Esophagus (tissue), 2 donors: ENCODE results near the gene PDCD1. TPM values are rescaled to one million over a fixed set of nuclear protein-coding genes. Genes with fewer than 3 reads are reported as not detected.
"Not testable (repeated sequence)": the region's sequence is repeated elsewhere in the genome, so short reads cannot be mapped to it uniquely, and the experiment has no call there.

Source experiments
- H3K27ac ChIP-seq, 2 donors: one replicate each; pipeline ENCODE4 v1.5.1; 2013; ENCODE audit warnings: low read depth in 2 of 2, mild to moderate bottlenecking in 2 of 2, inconsistent platforms in 1 of 2, low read length in 1 of 2, moderate library complexity in 1 of 2
- H3K27me3 ChIP-seq, 2 donors: one replicate each; pipeline ENCODE4 v1.6.1; 2013; ENCODE audit warnings: low read length in 2 of 2, control low read depth in 1 of 2, mild to moderate bottlenecking in 1 of 2; ENCODE audit not compliant: insufficient read depth in 2 of 2, control insufficient read depth in 1 of 2
- H3K36me3 ChIP-seq, 2 donors: one replicate each; pipeline ENCODE4 v1.6.1; 2013; ENCODE audit warnings: low read length in 1 of 2; ENCODE audit not compliant: control insufficient read depth in 2 of 2, insufficient read depth in 2 of 2
- H3K4me1 ChIP-seq, 2 donors: one replicate each; pipeline ENCODE4 v1.6.1; 2013; ENCODE audit warnings: low read length in 1 of 2; ENCODE audit not compliant: control insufficient read depth in 2 of 2, insufficient read depth in 2 of 2
- H3K4me3 ChIP-seq, 2 donors: one replicate each; pipeline ENCODE4 v1.5.1; 2013; ENCODE audit warnings: low read length in 2 of 2, mild to moderate bottlenecking in 2 of 2, low read depth in 1 of 2, moderate library complexity in 1 of 2
- H3K9me3 ChIP-seq, 2 donors: one replicate each; pipeline ENCODE4 v1.6.1; 2013; ENCODE audit warnings: mild to moderate bottlenecking in 2 of 2, low read depth in 1 of 2, low read length in 1 of 2, moderate library complexity in 1 of 2; ENCODE audit not compliant: control insufficient read depth in 2 of 2, insufficient read depth in 1 of 2
- WGBS, 2 donors: extraction: QIAGEN DNeasy Blood & Tissue Kit; methylation state at CpG; one replicate each; pipeline ENCODE4 v1.1.7; 2013; 5-methylcytosine and 5-hydroxymethylcytosine counted together
- polyA plus RNA-seq, 2 donors: library from polyadenylated mRNA; stranded (reverse); fragments of 200-250 nt; gene quantifications; one replicate each; pipeline ENCODE4 v1.2.3, GENCODE V29; 2013
- donor health status: healthy with polysubstance abuse.
- donor health status: Bipolar disorder and iron deficiency.

The PDCD1 gene
- polyA plus RNA-seq, 2 donors: 0.54 to 0.73 TPM

DNA sequence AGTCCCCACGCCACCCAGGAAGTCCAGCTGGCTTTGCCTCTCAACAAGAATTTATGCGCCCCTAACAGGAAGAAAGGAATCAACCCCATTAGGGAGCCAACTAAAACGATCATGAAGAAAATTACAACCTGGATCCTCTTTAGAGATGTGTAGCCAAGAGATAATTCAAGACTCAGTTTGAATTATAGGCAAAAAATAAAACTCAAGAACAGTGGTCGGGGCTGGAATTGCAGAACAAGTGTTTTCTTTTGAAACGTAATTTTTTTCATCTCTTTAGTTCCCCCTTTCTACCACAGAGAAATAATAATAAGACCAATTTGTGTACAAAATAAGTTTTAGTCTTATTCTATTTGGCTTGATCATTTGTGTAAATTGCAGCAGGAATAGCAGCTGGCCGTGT is 22.4 kb downstream of the PDCD1 start:
- Histone ChIP-seq H3K36me3 (no peaks in the 10 kb centered on the region), H3K4me1 (no peaks in the 10 kb centered on the region), H3K27ac (no peak overlapping the region), H3K9me3 (no peaks in the 10 kb centered on the region), H3K4me3 (no peak overlapping the region), H3K27me3 (no peaks in the 10 kb centered on the region)
- 62 to 65% methylated on average over 6 of the region's 6 CpGs for WGBS, 2 donors

DNA sequence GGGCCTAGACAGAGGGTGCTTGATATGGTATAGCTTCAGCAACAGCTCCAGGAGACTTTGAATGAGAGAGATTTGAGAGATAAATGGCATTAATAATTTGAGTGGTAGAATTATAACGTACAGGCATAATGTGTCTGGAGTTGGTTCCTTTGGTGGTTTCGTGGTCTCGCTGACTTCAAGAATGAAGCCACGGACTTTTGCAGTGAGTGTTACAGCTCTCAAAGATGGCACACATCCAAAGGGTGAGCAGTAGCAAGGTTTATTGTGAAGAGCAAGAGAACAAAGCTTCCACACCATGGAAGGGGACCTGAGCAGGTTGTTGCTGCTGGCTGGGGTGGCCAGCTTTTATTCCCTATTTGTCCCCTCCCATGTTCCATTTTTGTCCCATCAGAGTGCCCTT is 23.1 kb downstream of the PDCD1 start:
- H3K27ac ChIP-seq: no peak overlapping the region
- H3K27me3 ChIP-seq: no peaks in the 10 kb centered on the region
- 65 to 75% methylated on average over 4 of the region's 4 CpGs for WGBS, 2 donors
- no peaks in the 10 kb centered on the region for H3K9me3 ChIP-seq
- H3K4me3 ChIP-seq: no peak overlapping the region
- H3K36me3 ChIP-seq: no peaks in the 10 kb centered on the region
- H3K4me1 ChIP-seq: no peaks in the 10 kb centered on the region

DNA sequence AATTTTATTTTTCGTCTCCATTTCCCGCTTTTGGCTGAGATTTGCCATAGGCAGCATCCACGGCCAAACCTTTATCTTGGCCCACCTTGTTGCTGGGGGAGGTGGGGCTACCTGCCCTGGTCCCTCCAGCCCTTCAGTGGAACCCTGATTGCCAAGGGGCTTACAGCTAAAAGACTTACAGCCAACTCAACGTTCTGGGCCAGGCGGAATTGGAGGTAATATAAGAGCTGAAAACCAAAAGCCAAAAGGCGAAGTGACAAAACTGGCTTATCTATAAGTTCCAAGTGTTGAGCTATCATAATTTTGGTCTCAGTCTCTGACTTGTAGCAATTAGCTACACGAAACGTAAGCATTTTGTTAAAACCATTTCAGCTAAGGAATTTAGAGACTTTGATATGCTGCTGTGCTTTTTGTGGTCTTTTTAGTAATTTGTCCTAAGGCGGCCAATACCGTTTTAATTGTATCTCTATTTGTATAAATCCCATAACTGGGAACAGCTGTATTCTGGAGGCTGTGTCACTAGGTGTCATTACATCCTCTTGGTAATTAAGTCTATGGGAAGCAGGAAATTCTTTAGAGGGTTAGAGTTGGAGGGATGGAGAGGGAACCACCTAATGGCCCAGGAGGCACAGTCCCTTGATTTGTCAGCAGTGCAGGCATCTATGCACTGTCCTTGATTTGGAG is 24.0 kb downstream of the PDCD1 start:
- Histone ChIP-seq H3K4me1 (no peaks in the 10 kb centered on the region), H3K36me3 (no peaks in the 10 kb centered on the region), H3K27me3 (no peaks in the 10 kb centered on the region), H3K4me3 (no peak overlapping the region), H3K9me3 (no peaks in the 10 kb centered on the region), H3K27ac (no peak overlapping the region)
- 87 to 90% methylated on average over 10 of the region's 10 CpGs for WGBS, 2 donors

DNA sequence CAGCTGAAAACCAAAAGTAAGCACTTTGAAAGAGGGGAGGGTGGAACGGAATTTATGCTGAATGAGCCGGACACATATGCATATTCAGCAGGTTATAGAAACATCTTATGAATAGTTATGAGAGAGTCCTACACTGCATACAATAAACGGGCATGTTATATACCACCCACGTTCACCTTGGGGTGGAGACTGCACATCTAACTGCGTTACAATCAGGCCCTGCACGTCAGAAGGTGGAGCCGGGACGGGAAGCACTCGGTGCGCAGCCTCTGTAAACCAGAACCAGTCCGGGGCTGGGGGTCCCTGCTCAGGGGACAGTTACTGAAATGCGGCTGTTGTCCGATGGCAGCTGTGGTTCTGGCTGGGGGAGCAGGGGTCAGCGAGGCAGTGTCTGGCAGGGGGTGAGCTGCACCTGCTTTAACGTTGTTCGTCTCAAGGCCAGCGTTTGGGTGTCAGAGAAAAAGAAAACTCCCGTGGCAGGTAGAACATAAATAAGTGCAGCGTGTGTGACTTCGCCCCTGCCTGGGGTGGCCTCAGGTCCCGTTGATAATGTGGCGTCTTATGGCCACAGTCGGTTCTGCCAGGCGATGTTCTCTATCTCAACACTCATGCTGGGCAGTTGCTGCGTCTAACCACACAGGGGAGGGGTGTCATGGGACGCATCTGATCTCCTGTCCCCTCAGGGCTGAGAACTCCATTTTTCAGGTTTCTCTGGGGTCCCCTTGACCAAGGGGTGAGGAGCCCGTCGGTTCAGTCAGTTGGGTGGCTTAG is 24.8 kb downstream of the PDCD1 start:
- 81 to 82% methylated on average over 28 of the region's 28 CpGs for WGBS, 2 donors
- H3K27ac ChIP-seq, H3K4me3 ChIP-seq, H3K36me3 ChIP-seq, H3K27me3 ChIP-seq, H3K4me1 ChIP-seq, H3K9me3 ChIP-seq: not testable (repeated sequence)

DNA sequence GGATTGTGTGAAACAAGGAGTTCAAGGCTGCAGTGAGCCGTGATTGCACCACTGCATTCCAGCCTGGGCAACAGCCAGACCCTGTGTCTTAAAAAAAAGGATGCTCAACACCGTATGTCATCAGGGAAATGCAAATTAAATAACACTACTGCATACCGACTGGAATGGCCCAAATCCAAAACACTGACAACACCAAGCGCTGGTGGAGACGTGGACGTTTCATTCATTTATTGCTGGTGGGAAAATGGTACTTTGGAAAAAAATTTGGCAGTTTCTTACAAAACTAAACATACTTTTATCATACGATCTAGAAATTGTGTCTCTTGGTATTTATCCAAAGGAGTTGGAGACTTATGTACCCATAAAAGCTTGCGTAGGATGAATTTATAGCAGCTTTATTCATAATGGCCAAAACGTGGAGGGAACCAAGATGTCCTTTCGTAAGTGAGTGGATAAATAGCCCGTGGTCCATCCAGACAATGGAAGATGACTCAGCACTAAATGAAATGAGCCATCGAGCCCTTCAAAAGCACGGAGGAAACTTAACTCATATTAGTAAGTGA is 25.5 kb downstream of the PDCD1 start:
- H3K4me3 ChIP-seq: no peak overlapping the region
- no peaks in the 10 kb centered on the region for H3K4me1 ChIP-seq
- no peaks in the 10 kb centered on the region for H3K9me3 ChIP-seq
- no peaks in the 10 kb centered on the region for H3K36me3 ChIP-seq
- no peaks in the 10 kb centered on the region for H3K27me3 ChIP-seq
- 40 to 55% methylated on average over 13 of the region's 13 CpGs for WGBS, 2 donors
- no peak overlapping the region for H3K27ac ChIP-seq

DNA sequence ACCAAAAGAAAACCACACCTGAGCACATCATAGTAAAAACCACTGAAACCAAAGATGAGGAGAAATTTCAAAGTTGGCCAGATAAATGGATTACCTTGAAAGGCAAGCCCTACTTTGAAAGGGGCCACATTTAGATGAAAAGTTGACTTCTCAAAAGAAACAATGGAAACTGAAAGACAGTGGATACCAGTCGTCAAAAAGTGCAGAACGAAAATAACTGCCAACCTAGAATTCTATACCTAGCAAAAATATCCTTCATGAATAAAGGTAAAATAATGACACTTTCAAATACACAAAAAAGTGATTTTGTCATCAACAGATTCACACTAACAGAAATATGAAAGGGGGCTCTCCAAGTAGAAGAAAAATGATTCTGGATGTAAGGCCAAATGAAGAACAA is 31.3 kb downstream of the PDCD1 start:
- no peaks in the 10 kb centered on the region for H3K4me1 ChIP-seq
- H3K27me3 ChIP-seq: no peaks in the 10 kb centered on the region
- WGBS, 2 donors: 76 to 83% methylated on average over 2 of the region's 2 CpGs
- H3K36me3 ChIP-seq: no peaks in the 10 kb centered on the region
- H3K4me3 ChIP-seq: no peak overlapping the region
- H3K9me3 ChIP-seq: peaks cover 0 to 5% of the 10 kb centered on the region in 2 donors
- no peak overlapping the region for H3K27ac ChIP-seq

DNA sequence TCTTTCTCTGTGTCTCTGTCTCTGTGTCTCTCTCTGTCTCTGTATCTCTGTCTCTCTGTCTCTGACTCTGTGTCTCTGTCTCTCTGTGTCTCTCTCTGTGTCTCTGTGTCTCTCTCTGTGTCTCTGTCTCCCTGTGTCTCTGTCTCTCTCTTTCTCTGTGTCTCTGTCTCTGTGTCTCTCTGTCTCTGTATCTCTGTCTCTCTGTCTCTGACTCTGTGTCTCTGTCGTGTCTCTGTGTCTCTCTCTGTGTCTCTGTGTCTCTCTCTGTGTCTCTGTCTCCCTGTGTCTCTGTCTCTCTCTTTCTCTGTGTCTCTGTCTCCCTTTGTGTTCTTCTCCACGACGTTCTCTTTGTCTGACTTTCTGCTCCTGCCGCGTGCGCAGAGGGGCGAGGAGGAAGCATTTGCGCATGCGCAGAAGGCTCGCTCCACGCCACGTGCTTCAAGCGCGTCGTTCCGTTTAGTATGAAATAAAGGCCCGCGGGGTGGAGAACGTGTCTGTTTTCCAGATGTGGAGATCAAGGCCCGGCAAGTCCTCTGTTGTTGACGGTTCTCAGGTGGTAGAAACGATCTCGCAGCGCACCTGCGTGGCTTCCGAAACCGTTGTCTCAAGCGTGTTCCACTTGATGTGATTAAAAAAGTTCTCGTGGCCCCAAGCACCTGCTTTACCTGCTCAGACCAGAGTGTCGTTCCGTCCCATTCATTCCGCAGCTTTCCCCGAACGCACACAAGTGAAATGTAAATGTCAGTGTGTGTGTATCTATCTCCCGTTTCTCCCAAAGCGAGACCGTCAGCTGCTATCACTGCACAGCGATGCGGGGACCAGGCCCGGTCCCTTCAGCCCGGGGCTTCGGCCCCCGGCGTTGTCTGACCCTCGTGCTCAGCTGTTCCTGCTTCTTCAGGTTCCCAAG is 34.9 kb downstream of the PDCD1 start:
- WGBS, 2 donors: 86 to 90% methylated on average over 45 of the region's 45 CpGs
- not testable (repeated sequence) for H3K4me1 ChIP-seq, H3K9me3 ChIP-seq, H3K4me3 ChIP-seq, H3K36me3 ChIP-seq, H3K27me3 ChIP-seq, H3K27ac ChIP-seq

DNA sequence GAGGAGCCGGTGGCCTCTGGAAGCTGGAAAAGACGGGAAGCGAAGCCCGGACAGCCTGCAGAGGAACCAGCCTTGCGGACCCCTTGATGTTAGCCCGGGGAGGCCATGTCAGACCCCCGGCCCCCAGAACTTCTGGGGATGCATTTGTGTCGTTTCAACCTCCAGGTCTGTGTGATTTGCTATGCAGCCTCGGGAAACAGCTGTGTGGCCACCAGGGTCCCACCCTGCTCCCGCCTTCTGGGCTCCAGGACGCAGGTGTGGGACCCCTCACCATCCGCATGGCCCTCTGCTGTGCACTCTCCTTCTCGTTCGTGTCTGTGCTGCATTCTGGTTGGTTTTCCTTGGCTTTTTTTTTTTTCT is 36.5 kb downstream of the PDCD1 start:
- H3K4me3 ChIP-seq: no peak overlapping the region
- H3K36me3 ChIP-seq: no peaks in the 10 kb centered on the region
- 75 to 79% methylated on average over 14 of the region's 14 CpGs for WGBS, 2 donors
- H3K27me3 ChIP-seq: no peaks in the 10 kb centered on the region
- H3K9me3 ChIP-seq: peaks cover 0 to 5% of the 10 kb centered on the region in 2 donors
- no peak overlapping the region for H3K27ac ChIP-seq
- H3K4me1 ChIP-seq: no peaks in the 10 kb centered on the region

DNA sequence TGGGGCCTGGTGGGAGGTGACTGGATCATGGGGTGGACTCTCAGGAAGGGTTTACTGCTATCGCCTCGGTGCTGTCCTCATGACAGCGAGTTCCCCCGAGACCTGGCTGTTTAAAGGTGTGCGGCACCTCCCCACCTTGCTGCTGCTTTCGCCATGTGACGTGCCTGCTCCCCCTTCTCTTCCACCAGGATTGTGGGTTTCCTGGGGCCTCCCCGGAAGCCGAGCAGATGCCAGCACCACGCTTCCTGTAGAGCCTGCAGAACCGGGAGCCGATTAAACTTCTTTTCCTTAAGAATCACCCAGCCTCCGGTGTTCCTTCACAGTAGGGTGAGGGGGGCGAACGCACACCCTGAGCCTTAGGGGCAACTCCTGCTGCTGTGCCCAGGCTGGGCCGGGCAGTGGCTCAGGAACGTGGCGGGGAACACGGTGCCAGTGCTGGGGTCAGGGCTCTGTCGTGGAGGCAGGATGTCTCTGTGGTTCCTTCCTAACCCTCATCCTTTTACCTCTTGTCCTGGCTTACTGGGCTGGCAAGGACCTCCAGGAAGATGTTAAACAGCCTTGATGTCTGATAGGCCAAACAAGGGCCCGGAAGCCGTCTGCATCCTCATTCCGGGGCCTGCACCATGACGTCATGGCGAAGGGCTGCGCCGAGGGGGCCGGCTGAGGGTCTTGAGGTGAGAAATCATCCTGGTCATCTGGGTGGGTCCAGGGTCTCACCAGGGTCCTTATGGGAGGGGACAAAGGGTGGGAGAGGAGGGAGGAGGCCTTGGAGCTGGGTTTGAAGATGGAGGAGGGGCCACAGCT is 37.0 kb downstream of the PDCD1 start:
- H3K27me3 ChIP-seq: no peaks in the 10 kb centered on the region
- H3K27ac ChIP-seq: no peak overlapping the region
- 74% methylated on average over 28 of the region's 28 CpGs for WGBS, 2 donors
- no peak overlapping the region for H3K4me3 ChIP-seq
- no peaks in the 10 kb centered on the region for H3K9me3 ChIP-seq
- no peaks in the 10 kb centered on the region for H3K4me1 ChIP-seq
- H3K36me3 ChIP-seq: no peaks in the 10 kb centered on the region
